ENCODE measurements around the gene FAM13A.
A peak's percentile ranks its signal among the peaks of the same experiment; 100 is the strongest.

FAM13A gene

GRCh38 chr4:88729146-88729760 lies 327.7 kb downstream of the FAM13A start:
- no peaks in the 10 kb centered on the region for H3K27me3 ChIP-seq (ENCODE audit: low read depth, low read length)
- no peak overlapping the region for H3K4me3 ChIP-seq (ENCODE audit: low read depth in 1 of 2, low read length in 2 of 2)
- peaks cover 6 to 20% of the 10 kb centered on the region in 2 donors for H3K4me1 ChIP-seq (ENCODE audit: control insufficient read depth in 1 of 2, insufficient read depth in 2 of 2, low read length in 2 of 2)
- no peaks in the 10 kb centered on the region for H3K9me3 ChIP-seq (ENCODE audit: control insufficient read depth in 1 of 2, low read length in 2 of 2)
- H3K27ac ChIP-seq (ENCODE audit: low read length), result no peak overlapping the region
- H3K36me3 ChIP-seq (ENCODE audit: control insufficient read depth in 1 of 2, insufficient read depth in 2 of 2, low read length in 2 of 2), result peaks cover 39 to 51% of the 10 kb centered on the region in 2 donors

- Histone ChIP-seq H3K27ac (ENCODE audit: low read length) (no peak overlapping the region), H3K36me3 (ENCODE audit: control insufficient read depth in 1 of 2, insufficient read depth in 2 of 2, low read length in 2 of 2) (peaks cover 38 to 50% of the 10 kb centered on the region in 2 donors)
Measured at GRCh38 chr4:88728146-88728545, 328.8 kb downstream of the FAM13A start.

GRCh38 chr4:88725986-88726385 lies 331.0 kb downstream of the FAM13A start:
- no peaks in the 10 kb centered on the region for H3K9me3 ChIP-seq (ENCODE audit: control insufficient read depth in 1 of 2, low read length in 2 of 2)
- peaks cover 37 to 45% of the 10 kb centered on the region in 2 donors for H3K36me3 ChIP-seq (ENCODE audit: control insufficient read depth in 1 of 2, insufficient read depth in 2 of 2, low read length in 2 of 2)

More at GRCh38 chr4:88728146-88728545, 328.8 kb downstream of the FAM13A start:
- Histone ChIP-seq H3K27me3 (ENCODE audit: low read depth, low read length) (no peaks in the 10 kb centered on the region), H3K9me3 (ENCODE audit: control insufficient read depth in 1 of 2, low read length in 2 of 2) (no peaks in the 10 kb centered on the region), H3K4me1 (ENCODE audit: control insufficient read depth in 1 of 2, insufficient read depth in 2 of 2, low read length in 2 of 2) (peaks cover 6 to 20% of the 10 kb centered on the region in 2 donors), H3K4me3 (ENCODE audit: low read depth in 1 of 2, low read length in 2 of 2) (no peak overlapping the region)

GRCh38 chr4:88725143-88725542 lies 331.8 kb downstream of the FAM13A start:
- Histone ChIP-seq H3K27me3 (ENCODE audit: low read depth, low read length) (no peaks in the 10 kb centered on the region), H3K4me1 (ENCODE audit: control insufficient read depth in 1 of 2, insufficient read depth in 2 of 2, low read length in 2 of 2) (peaks cover 6 to 27% of the 10 kb centered on the region in 2 donors), H3K36me3 (ENCODE audit: control insufficient read depth in 1 of 2, insufficient read depth in 2 of 2, low read length in 2 of 2) (peaks cover 29 to 41% of the 10 kb centered on the region in 2 donors), H3K9me3 (ENCODE audit: control insufficient read depth in 1 of 2, low read length in 2 of 2) (no peaks in the 10 kb centered on the region), H3K27ac (ENCODE audit: low read length) (no peak overlapping the region), H3K4me3 (ENCODE audit: low read depth in 1 of 2, low read length in 2 of 2) (no peak overlapping the region)

More at GRCh38 chr4:88725986-88726385, 331.0 kb downstream of the FAM13A start:
- Histone ChIP-seq H3K27me3 (ENCODE audit: low read depth, low read length) (no peaks in the 10 kb centered on the region), H3K4me3 (ENCODE audit: low read depth in 1 of 2, low read length in 2 of 2) (no peak overlapping the region), H3K27ac (ENCODE audit: low read length) (no peak overlapping the region), H3K4me1 (ENCODE audit: control insufficient read depth in 1 of 2, insufficient read depth in 2 of 2, low read length in 2 of 2) (peaks cover 6 to 26% of the 10 kb centered on the region in 2 donors)

- Histone ChIP-seq H3K36me3 (ENCODE audit: control insufficient read depth in 1 of 2, insufficient read depth in 2 of 2, low read length in 2 of 2) (peaks cover 24 to 37% of the 10 kb centered on the region in 2 donors), H3K4me1 (ENCODE audit: control insufficient read depth in 1 of 2, insufficient read depth in 2 of 2, low read length in 2 of 2) (peaks cover 6 to 27% of the 10 kb centered on the region in 2 donors), H3K27ac (ENCODE audit: low read length) (no peak overlapping the region)
Measured at GRCh38 chr4:88724406-88724805, 332.6 kb downstream of the FAM13A start.

DNA sequence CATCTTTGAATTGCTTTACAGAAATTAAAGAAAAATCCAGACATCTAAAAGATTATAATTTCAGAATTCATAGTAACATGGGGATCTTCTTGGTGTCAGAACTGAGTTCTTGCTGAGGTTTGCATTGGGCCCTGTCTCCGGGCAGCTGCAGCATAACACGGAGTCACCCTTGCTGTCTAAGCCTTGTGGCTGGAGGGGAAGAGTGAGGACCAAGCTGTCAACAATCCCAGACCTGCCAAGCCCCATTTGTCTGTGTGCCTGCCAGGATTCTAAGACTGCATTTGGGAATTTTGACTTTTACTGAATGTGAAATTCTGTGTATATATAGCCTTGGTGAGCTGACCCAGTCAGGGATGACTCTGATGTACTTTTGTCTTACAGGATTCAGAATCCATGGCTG lies 334.2 kb downstream of the FAM13A start:
- H3K4me1 ChIP-seq (ENCODE audit: control insufficient read depth in 1 of 2, insufficient read depth in 2 of 2, low read length in 2 of 2), result peaks cover 0 to 18% of the 10 kb centered on the region in 2 donors
- H3K36me3 ChIP-seq (ENCODE audit: control insufficient read depth in 1 of 2, insufficient read depth in 2 of 2, low read length in 2 of 2), result peaks cover 21 to 29% of the 10 kb centered on the region in 2 donors
- no peak overlapping the region for H3K4me3 ChIP-seq (ENCODE audit: low read depth in 1 of 2, low read length in 2 of 2)
- H3K27ac ChIP-seq (ENCODE audit: low read length), result no peak overlapping the region
- peaks cover 4 to 5% of the 10 kb centered on the region in 2 donors for H3K9me3 ChIP-seq (ENCODE audit: control insufficient read depth in 1 of 2, low read length in 2 of 2)
- no peaks in the 10 kb centered on the region for H3K27me3 ChIP-seq (ENCODE audit: low read depth, low read length)

More at GRCh38 chr4:88724406-88724805, 332.6 kb downstream of the FAM13A start:
- Histone ChIP-seq H3K27me3 (ENCODE audit: low read depth, low read length) (no peaks in the 10 kb centered on the region), H3K9me3 (ENCODE audit: control insufficient read depth in 1 of 2, low read length in 2 of 2) (no peaks in the 10 kb centered on the region), H3K4me3 (ENCODE audit: low read depth in 1 of 2, low read length in 2 of 2) (no peak overlapping the region)

GRCh38 chr4:88722276-88722780 lies 334.7 kb downstream of the FAM13A start:
- Histone ChIP-seq H3K36me3 (ENCODE audit: control insufficient read depth in 1 of 2, insufficient read depth in 2 of 2, low read length in 2 of 2) (peaks cover 21 to 26% of the 10 kb centered on the region in 2 donors), H3K4me1 (ENCODE audit: control insufficient read depth in 1 of 2, insufficient read depth in 2 of 2, low read length in 2 of 2) (peaks cover 0 to 16% of the 10 kb centered on the region in 2 donors), H3K9me3 (ENCODE audit: control insufficient read depth in 1 of 2, low read length in 2 of 2) (peaks cover 8 to 10% of the 10 kb centered on the region in 2 donors), H3K27me3 (ENCODE audit: low read depth, low read length) (no peaks in the 10 kb centered on the region), H3K4me3 (ENCODE audit: low read depth in 1 of 2, low read length in 2 of 2) (no peak overlapping the region), H3K27ac (ENCODE audit: low read length) (no peak overlapping the region)

DNA sequence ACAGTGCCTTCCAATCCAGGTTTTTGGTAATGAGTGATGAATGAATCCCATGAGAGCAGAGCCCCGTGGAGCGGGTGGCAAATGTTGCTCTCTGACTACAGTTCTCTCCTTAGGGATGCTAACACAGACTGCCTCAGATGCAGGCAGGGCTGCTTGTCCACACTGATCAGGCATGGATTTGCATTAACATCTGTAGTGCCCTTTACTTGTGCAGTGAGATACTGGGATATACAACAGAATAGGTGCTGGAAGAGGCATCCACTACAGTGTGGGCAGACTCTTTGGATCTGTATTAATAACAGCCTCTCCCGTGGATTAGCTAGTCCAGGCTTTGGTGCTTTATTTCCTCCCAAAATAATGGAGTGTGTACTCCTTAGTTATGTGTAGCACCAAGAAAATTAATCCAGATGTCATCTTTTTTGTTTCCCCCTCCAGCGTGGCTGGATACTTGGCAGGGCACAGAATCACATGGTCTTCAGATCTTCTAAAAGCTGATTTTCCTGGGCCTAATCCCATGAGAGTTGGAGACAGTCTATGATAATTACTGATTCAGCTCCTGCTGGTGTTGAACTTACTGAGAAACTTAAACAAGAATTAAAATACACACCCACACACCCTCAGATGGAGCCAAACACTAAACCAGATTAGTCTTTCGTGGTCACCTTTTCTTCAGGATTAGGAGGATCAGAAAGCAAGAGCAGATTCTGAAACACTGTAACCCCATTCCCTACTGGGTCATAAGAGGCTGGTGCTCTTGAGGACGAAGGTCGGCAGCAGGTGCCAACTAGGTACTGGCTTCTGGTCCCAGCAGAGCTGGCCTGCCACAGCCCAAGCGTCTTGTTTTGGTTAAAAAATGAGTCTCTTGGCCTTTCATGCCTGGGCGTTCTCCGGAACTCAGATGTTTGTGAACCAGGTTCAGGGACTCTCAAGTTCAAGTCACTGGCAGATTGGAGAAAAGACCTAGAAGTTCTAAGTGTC lies 336.2 kb downstream of the FAM13A start:
- Histone ChIP-seq H3K9me3 (ENCODE audit: control insufficient read depth in 1 of 2, low read length in 2 of 2) (peaks cover 11 to 15% of the 10 kb centered on the region in 2 donors), H3K36me3 (ENCODE audit: control insufficient read depth in 1 of 2, insufficient read depth in 2 of 2, low read length in 2 of 2) (peaks cover 19 to 27% of the 10 kb centered on the region in 2 donors), H3K4me1 (ENCODE audit: control insufficient read depth in 1 of 2, insufficient read depth in 2 of 2, low read length in 2 of 2) (peaks cover 0 to 13% of the 10 kb centered on the region in 2 donors), H3K27me3 (ENCODE audit: low read depth, low read length) (no peaks in the 10 kb centered on the region), H3K4me3 (ENCODE audit: low read depth in 1 of 2, low read length in 2 of 2) (no peak overlapping the region), H3K27ac (ENCODE audit: low read length) (no peak overlapping the region)

GRCh38 chr4:88719381-88719780 lies 337.6 kb downstream of the FAM13A start:
- Histone ChIP-seq H3K27ac (ENCODE audit: low read length) (no peak overlapping the region), H3K9me3 (ENCODE audit: control insufficient read depth in 1 of 2, low read length in 2 of 2) (peaks cover 11 to 15% of the 10 kb centered on the region in 2 donors), H3K4me1 (ENCODE audit: control insufficient read depth in 1 of 2, insufficient read depth in 2 of 2, low read length in 2 of 2) (peaks cover 0 to 6% of the 10 kb centered on the region in 2 donors), H3K4me3 (ENCODE audit: low read depth in 1 of 2, low read length in 2 of 2) (no peak overlapping the region), H3K36me3 (ENCODE audit: control insufficient read depth in 1 of 2, insufficient read depth in 2 of 2, low read length in 2 of 2) (peaks cover 14 to 27% of the 10 kb centered on the region in 2 donors), H3K27me3 (ENCODE audit: low read depth, low read length) (no peaks in the 10 kb centered on the region)

DNA sequence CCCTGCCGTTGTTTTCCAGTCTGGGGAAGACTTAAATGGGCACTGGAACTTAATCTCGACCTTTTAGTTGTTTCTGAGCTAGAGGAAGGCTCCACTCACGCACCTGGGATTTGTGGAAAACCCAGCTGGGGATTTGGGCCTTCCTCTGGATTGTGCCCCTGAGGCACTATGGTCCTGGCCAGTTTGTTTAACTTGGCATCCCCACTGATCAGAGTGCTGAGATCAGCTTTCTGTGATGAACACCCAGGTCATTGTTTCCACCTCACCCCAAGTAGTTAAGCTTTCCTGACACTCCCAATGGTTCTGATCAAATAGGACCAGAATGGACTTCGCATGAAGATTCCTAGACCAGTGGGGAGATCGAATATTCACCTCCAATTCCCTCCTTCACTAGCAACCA lies 338.9 kb downstream of the FAM13A start:
- peaks cover 0 to 6% of the 10 kb centered on the region in 2 donors for H3K4me1 ChIP-seq (ENCODE audit: control insufficient read depth in 1 of 2, insufficient read depth in 2 of 2, low read length in 2 of 2)
- H3K36me3 ChIP-seq (ENCODE audit: control insufficient read depth in 1 of 2, insufficient read depth in 2 of 2, low read length in 2 of 2), result peaks cover 14 to 27% of the 10 kb centered on the region in 2 donors
- H3K27ac ChIP-seq (ENCODE audit: low read length), result no peak overlapping the region
- H3K27me3 ChIP-seq (ENCODE audit: low read depth, low read length), result no peaks in the 10 kb centered on the region
- H3K9me3 ChIP-seq (ENCODE audit: control insufficient read depth in 1 of 2, low read length in 2 of 2), result peaks cover 11 to 15% of the 10 kb centered on the region in 2 donors
- H3K4me3 ChIP-seq (ENCODE audit: low read depth in 1 of 2, low read length in 2 of 2), result peak overlapping the region in 1 of 2 donors; percentile 13

- peaks cover 11 to 15% of the 10 kb centered on the region in 2 donors for H3K9me3 ChIP-seq (ENCODE audit: control insufficient read depth in 1 of 2, low read length in 2 of 2)
- no peaks in the 10 kb centered on the region for H3K4me1 ChIP-seq (ENCODE audit: control insufficient read depth in 1 of 2, insufficient read depth in 2 of 2, low read length in 2 of 2)
- H3K36me3 ChIP-seq (ENCODE audit: control insufficient read depth in 1 of 2, insufficient read depth in 2 of 2, low read length in 2 of 2), result peaks cover 15 to 45% of the 10 kb centered on the region in 2 donors
- H3K27me3 ChIP-seq (ENCODE audit: low read depth, low read length), result no peaks in the 10 kb centered on the region
- no peak overlapping the region for H3K4me3 ChIP-seq (ENCODE audit: low read depth in 1 of 2, low read length in 2 of 2)
- no peak overlapping the region for H3K27ac ChIP-seq (ENCODE audit: low read length)
Measured at GRCh38 chr4:88713782-88714181, 343.2 kb downstream of the FAM13A start.
